Activated gamma-delta T cell treated with Interleukin-2 at 50 U/mL for 16 hours (primary cell): ENCODE data around the gene MRFAP1L1.
"Not testable (repeated sequence)": the region's sequence is repeated elsewhere in the genome, so short reads cannot be mapped to it uniquely, and the experiment has no call there.

Experiments
- DNase-seq: peaks from one replicate; pipeline ENCODE4 v3.0.0-alpha.2; 2020

The MRFAP1L1 gene

DNA sequence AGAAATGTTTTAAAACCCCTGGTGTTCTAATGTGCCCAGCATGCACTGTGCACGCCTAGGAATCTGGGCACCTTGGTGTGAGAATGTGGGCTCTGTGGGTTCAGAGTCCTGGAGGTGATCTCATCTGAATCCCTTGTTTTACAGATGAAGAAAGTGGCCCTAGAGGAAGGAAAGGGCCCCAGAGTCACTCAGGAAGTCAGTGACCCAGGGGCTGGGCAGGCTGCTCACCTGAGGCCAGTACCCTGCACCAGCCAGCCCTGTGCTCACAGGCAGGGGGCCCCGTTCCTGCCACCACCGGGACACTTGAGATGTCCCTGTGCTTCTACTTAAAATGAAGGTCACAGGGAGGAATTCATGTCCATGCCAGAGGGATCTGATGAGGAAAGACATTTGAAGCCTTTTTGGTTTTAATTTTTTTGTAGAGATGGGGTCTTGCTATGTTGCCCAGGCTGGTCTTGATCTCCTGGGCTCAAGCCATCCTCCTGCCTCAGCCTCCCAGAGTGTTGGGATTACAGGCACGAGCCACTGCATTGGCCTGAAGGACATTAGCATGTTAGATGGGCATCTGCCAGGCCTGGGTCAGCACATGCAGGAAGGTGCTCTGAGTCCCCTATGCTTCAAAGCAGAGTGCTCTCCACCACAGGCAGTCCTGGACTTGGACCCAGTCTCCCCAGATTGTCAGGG, 23.4 kb downstream of the MRFAP1L1 start:
- no peak for DNase-seq

DNA sequence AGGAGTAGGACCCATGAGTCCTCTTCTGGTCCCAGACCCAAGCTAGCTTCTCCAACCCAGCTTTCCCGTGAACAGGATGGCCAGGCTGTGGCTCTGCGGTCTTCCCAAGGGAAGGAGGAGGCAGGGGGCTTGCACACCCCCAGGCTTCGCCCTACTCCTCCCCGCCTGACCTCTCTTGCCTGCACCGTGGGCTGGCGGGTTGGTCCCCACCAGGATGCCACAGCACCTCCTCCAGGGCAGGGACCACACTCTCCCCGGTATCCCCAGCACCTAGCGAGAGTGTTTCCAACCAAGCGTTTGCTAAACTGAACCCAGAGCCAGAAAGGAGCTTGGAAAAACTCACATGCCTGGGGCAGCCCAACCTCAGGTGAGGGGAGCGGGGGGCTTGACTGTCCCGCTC, 25.0 kb downstream of the MRFAP1L1 start:
- no peak for DNase-seq

DNA sequence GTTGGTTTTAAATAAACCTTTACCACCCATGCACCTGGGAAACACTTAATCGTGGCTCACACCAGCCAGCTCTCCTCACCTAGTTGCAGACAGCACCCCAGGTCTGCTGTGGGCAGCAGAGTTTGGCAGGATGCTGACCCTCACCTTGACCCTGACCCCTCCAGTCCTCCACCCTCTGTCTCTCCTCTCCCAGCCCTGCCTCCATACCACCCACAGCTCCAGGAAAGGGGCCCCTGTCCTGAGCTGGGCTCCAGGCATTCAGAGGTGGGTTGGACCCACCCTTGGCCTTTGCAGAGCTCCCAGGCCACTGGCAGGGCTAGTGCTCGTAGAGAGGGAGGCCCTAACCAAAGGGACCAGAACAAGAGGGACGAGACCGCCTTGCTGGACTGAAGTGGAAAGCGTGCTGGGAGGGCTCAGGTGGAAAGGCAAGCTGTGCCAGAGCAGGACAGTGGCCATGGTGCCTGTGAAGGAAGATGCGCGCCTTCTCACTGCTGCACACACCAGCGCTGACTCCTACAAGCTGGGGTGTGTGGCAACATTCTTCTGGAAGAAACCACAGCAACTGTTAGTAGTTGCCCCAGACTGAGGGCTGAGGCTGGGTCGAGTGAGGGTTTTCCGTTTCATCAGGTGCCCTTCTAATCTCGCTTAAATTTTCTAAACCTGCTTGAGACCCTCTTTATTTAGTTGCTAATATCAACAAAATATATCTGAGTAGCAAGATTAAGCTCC, 26.6 kb downstream of the MRFAP1L1 start:
- no peak for DNase-seq

DNA sequence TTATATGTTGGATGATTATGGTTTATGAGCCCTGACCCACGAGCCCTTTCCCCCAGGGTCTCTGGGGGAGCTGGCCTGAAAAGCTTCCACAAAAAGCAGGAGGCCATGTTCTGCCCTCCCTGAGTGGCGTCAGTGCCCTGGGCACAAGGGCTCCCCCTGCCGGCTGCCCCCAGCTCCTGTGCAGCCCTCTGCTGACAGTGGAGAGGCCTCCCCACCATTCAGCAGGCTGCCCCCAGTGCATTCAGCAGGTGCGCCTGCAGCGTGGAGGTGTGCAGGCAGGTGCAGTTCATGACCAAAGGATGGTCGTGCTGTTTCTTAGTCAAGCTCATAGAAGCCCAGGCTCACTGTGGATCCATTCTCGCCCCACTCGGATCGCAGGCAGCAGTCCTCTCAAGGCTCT, 28.5 kb downstream of the MRFAP1L1 start:
- DNase-seq, result no peak

DNA sequence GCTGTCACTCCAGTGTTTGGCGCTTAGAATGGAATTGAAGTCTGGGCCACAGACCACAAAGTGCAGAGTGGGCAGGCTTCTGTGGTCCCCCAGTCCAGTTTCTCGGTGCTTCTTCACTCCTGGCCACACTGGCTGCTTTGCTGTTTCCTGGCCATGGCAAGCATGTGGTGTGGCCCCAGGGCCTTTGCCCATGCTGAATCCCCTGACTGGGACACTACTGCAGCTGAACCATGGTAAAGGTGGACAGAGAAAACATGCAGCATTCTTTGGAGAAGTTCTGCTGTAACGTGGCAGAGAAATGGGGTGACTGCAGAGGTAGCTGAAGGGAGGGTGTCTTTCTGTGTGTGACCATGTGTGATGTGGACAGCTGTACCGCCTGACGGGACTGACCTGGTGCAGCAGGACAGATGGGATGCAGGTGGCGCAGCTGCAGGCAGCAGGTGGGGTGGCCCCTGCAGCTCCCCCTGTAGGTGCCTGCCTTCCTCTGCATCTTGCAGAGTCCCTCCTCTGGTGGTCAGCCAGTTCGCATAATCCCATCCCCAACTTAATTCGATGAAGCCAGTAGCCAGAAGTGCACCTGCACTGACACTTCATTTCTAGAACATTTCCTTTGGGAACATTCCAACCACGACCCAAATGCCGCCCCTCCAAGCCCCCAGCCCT, 29.2 kb downstream of the MRFAP1L1 start:
- DNase-seq, result no peak

DNA sequence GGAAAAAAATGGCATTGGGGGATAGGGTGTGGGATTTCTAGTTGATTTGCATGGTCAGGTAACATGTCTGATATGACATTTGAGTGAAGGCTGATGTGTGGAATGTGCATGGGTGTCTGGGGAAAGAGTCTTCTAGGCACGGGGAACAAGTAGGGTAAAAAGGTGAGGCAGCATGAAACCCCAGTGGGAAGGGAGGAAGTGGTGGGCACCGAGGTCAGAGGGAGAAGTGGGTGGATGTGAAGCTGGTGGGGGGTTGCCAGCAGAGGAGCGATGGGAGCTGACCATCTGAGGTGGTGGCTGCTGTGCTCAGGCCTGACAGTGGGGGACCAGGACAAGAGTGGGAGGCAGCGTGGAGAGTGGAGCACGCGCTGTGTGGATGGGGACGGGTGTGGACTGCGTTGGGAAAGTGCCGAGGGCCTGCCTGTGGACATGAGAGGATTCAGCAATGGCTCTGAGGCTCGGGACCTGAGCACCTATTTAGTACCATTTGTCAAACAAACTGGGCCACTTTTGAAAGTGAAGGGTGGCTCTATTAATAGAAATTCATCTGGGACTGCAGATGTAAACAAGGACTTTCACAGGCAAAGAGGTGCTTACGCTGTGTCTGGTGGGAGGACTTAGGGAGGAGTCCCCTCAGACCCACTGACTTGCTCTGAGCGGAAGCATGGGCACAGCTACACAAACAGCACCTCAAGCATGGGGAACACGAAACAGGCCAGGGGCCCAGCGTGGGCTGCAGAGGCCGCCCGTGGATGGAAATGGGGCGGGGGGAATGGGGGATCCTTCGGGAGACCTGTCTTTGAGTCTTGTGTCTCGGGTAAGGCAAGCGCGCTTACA, 32.7 kb downstream of the MRFAP1L1 start:
- no peak for DNase-seq

DNA sequence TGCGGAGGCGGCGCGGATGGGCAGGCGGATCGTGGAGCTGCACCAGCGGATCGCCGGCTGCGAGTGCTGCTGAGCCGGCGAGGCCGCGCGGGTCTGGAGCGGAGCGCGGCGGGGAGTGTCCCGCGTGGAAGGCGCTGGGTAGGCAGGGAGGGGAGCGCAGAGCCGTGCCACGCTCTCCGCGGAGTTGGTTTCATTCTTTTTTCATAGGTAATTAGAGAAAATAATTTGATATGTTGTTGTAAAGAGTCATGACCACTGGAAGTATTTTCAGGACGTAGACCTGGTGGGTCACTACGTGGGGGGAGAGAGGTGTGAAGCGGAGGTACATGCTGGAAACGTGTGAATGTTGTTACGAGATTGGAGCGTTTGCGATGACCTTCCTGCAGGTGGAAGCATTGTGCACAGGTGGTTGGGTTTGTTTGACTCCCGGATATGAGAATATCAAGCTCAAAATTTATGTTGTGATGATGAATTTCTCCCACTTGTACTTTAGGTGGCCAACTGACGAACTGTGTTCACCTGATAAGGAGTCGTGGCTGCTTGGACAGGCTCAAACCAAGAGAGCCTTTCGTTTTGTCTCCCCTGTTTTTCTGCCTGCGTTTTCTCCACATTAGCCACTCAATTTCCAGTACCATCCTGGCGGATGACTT, 35.0 kb downstream of the MRFAP1L1 start:
- DNase-seq, result peak; percentile 65

DNA sequence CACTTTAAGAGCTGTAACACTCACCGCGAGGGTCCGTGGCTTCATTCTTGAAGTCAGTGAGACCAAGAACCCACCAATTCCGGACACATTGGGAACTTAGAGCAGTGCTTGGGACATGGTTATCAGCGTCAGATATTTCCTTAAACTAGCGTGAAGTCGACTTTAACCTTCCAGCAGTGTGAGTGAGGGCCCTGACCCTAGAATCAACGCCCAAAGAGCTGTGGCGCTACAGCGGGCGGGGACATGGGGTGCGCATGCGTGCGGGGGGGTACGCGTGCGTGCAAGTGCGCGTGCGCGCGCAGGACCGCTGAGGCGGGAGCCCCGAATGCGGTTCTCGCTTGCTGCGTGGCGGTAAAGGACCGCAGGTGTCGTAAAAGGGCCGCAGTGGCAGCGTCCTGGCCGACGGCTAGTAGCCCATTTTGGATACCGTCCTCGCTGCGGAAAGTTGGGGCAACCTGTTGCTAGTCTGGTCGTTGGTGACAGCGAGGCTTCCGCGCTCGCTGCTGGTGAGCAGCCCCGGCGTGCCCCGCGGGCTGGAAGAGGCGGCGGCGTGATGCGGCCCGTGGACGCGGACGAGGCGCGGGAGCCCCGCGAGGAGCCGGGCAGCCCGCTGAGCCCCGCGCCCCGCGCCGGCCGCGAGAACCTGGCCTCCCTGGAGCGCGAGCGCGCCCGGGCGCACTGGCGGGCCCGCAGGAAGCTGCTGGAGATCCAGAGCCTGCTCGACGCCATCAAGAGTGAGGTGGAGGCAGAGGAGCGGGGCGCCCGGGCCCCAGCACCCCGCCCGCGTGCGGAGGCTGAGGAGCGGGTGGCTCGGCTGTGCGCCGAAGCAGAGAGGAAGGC, 35.8 kb downstream of the MRFAP1L1 start:
- DNase-seq, result peak; percentile 91

DNA sequence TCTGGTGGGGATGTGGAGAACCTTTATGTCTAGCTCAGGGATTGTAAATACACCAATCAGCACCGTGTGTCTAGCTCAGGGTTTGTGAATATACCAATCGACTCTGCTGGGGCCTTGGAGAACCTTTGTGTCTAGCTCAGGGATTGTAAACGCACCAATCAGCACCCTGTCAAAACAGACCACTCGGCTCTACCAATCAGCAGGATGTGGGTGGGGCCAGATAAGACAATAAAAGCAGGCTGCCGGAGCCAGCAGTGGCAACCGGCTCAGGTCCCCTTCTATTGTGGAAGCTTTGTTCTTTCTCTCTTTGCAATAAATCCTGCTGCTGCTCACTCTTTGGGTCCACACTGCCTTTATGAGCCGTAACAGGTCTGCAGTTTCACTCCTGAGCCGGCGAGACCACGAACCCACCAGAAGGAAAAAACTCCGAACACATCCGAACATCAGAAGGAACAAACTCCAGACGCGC, 36.4 kb downstream of the MRFAP1L1 start:
- DNase-seq, result peak; percentile 35

DNA sequence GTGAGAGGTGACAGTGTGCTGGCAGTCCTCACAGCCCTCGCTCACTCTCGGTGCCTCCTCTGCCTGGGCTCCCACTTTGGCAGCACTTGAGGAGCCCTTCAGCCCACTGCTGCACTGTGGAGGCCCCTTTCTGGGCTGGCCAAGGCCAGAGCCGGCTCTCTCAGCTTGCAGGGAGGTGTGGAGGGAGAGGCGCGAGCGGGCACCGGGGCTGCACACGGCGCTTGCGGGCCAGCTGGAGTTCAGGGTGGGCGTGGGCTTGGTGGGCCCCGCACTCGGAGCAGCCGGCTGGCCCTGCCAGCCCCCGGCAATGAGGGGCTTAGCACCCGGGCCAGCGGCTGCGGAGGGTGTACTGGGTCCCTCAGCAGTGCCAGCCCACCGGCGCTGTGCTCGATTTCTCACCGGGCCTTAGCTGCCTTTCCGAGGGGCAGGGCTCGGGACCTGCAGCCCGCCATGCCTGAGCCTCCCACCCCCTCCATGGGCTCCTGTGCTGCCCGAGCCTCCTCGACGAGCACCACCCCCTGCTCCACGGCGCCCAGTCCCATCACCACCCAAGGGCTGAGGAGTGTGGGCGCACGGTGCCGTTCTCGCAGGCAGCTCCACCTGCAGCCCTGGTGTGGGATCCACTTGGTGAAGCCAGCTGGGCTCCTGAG, 37.0 kb downstream of the MRFAP1L1 start:
- not testable (repeated sequence) for DNase-seq

DNA sequence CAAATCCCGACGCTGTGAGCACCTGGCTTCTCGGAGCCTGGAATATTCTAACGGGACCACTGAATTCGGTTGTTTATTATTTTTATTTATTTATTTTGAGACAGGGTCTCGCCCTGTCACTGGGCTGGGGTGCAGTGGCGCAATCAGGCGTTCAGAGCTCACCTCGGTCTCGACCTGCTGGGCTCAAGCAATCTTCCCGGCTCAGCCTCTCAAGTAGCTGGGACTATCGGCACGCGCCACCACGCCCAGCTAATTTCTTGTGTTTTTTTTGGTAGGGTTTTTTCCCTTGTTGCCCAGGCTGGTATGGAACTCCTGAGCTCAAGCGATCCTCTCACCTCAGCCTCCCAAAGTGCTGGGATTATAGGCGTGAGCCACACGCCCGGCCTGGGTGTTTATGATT, 37.5 kb downstream of the MRFAP1L1 start:
- DNase-seq, result no peak

DNA sequence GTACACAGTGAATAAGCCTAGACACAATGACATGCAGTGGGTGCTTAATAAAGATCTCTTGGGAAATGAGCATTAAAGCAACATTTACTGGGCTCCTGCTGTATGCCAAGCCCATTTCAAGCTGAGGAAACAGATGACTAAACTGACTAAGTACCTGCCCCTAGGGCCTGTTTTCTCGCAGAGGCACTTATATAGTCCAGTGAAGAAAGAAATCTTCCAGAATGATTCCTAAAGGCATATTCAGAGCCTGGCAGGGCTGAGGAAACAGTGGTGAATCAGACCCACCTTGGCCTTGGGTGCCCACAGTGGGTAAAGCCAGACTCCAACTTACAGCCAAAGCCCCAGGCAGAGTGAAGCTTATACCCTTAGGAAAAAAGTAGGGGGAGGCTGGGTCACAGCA, 38.0 kb downstream of the MRFAP1L1 start:
- no peak for DNase-seq

DNA sequence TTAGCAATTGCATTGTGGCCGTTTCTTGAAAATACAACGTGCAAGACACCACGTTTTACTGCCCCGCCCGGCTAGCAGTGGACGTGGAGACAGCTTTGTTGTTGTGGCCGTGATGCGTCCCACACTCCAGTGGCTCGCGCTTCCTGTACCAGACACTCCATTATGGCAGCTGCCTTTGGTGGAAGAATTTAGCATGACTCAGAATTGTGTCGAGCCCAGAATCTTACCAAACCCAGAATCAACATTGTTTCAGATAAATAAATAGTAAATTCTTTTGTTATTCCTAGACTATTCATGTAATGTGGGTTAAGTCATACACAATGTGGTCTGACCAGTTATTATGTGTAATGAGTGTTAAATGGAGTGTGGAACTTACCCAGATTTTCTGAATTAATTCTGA, 41.3 kb downstream of the MRFAP1L1 start:
- no peak for DNase-seq

DNA sequence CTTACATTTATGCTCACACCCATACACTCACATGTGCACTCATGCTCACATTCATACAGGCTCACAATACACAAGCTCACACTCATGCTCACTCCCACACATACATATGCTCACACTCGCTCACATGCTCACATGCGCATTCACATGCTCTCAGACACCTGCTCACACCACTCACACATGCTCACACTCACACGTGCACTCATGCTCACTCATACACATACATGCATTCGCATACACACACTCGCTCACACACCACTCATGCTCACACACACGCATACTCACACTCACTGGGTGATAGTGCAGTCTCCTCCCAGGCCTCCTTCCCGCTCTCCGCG, 44.4 kb downstream of the MRFAP1L1 start:
- no peak for DNase-seq

DNA sequence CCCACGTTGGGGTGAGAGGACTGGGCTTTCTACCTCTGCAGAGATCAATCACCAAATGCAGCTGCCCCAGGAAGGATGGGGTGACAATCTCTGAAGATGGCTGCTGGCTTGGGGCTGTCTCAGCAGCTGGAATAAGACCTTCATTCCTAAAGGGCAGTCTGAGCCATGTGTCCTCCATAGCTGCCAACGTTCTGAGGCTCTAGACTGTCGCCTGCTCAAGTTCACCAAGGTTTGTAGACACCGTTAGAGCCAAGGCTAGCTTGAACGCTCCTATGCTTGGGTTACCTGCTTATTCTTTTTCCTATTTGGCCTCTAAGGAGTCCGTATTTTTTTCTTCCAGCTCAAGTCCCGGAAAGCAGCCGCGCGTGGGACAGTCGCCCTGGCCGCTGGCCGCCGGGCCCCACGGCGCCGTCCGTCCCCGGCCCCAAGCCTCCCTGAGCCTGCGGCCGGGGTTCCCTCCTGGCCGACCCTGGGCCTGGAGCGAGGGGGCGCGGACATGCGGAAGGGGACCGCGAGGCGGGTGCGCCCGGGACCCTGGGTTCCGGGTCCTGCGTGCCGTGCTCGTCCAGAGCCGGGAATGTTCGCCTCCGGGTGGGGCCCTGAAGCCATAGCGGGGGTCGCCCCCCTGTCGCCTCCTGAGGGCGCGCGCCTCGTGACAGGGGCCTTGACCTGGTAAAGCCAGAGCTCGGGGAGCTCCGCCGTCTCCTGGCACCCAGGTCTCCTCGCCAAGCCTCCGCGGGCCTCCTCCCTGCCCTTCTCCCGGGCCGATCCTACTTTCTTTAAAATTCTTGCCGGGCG, 45.9 kb downstream of the MRFAP1L1 start:
- DNase-seq, result no peak

DNA sequence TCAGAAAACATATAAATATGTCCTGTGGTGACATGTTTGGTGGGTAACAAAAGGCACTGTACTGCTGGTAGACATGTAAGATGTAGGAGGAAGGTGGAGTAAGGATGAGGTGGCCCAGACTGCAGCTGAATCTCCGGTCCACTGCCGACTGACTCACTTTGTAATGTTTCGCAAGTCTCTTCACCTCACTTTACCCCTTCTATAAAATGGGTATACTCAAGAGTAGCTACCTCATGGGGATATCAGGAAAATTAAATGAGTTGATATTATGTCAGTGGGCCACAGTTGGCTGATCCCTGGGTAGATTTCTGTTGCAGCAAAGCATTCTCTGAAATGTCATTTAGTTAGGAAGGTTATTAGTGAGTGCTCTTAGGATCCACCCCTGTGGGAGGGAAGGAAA, 47.1 kb downstream of the MRFAP1L1 start:
- no peak for DNase-seq

DNA sequence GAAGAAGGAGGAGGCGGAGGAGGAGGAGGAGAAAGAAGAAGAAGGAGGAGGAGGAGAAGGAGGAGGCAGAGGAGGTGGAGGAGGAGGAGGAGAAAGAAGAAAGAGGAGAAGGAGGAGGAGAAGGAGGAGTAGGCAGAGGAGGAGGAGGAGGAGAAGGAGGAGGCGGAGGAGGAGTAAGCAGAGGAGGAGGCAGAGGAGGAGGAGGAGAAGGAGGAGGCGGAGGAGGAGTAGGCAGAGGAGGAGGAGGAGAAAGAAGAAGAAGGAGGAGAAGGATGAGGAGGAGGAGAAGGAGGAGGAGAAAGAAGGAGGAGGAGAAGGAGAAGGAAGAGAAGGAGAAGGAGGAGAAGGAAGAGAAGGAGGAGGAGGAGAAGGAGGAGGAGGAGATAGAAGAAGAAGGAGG, 49.2 kb downstream of the MRFAP1L1 start:
- no peak for DNase-seq

DNA sequence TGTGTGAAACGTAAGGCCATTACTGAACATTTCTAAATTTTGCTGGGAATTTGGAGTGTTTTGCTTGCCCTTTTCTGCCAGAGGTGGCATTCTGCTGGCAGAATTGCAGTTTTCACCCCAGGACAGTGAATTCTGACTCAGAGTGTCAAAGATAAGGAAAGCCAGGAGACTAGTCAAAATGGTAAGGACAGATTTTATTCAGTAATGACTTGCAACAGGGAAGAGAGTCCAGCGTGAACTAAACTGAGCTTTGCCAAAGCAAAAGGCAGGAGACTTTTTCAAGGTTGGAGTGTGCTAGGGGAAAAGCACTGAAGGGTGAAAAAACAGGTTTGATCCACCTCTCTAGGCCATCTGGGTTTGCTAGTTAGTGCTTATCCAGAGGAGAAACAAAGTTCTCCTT, 49.8 kb downstream of the MRFAP1L1 start:
- DNase-seq, result no peak

DNA sequence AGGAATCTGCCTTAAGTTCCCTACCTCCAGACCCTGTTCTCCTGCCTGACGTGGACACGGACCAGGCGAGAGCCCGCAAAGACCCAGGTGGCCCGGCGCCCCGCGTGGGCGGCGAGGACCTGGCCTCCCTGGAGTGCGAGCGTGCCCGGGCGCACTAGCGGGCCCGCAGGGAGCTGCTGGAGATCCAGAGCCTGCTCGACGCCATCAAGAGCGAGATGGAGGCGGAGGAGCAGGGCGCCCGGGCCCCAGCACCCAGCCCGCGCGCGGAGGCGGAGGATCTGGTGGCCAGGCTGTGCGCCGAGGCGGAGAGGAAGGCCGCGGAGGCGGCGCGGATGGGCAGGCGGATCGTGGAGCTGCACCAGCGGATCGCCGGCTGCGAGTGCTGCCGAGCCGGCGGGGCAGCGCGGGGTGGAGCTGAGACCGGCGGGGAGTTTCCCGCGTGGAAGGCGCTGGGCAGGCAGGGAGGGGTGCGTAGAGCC, 51.0 kb downstream of the MRFAP1L1 start:
- DNase-seq, result peak; percentile 44

DNA sequence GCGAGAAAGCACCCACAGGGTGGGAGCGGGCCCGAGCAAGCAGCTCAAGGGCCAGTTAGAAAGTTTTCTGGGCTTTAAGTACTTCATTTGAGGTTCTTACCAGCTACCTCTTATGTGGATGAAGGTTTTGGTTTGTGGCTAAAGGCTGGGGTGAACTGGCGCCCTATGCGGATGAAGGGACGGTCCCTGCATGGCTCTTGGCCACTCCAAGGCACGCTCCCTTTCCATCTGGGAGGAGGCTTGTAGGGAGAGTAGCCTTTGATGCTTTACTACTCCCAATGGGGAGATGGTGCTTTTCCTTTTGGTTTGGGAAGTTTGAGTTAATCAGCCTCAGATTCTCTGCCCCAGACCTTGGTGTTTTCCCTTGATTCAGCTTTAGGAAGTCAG, 51.5 kb downstream of the MRFAP1L1 start:
- DNase-seq, result no peak
